ENCODE measurements around the gene NSDHL.

Gene NSDHL

GRCh38 chrX:152845618-152846240, 14.9 kb downstream of the NSDHL start:
- no peak for DNase-seq

- no peak for DNase-seq
These were observed 16.4 kb downstream of the NSDHL start for GRCh38 chrX:152847281-152847680.

GRCh38 chrX:152850465-152850864, 19.6 kb downstream of the NSDHL start:
- DNase-seq = no peak

- DNase-seq = no peak
These were observed 23.1 kb downstream of the NSDHL start for GRCh38 chrX:152853986-152854385.

- DNase-seq = no peak
These were observed 30.3 kb downstream of the NSDHL start for GRCh38 chrX:152861116-152861515.

DNA sequence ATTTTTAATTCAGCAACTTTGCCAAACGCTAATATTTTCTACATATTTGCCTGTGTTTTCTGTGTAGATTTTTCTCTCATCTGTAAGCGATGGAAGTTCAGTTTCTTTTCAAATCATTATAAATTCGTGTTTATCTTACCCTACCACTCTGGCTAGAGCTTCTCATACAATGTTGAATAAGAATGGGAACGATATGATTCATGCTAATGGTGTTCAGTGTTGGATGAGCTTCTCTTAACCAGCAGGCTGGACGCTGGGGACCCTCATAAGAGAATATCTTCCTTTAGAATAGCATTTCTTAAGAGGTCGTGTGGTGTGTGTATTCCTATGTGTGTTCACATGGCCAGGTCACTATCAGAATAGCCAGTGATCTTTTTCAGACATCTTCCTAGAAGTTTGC, 31.0 kb downstream of the NSDHL start:
- DNase-seq = no peak

DNA sequence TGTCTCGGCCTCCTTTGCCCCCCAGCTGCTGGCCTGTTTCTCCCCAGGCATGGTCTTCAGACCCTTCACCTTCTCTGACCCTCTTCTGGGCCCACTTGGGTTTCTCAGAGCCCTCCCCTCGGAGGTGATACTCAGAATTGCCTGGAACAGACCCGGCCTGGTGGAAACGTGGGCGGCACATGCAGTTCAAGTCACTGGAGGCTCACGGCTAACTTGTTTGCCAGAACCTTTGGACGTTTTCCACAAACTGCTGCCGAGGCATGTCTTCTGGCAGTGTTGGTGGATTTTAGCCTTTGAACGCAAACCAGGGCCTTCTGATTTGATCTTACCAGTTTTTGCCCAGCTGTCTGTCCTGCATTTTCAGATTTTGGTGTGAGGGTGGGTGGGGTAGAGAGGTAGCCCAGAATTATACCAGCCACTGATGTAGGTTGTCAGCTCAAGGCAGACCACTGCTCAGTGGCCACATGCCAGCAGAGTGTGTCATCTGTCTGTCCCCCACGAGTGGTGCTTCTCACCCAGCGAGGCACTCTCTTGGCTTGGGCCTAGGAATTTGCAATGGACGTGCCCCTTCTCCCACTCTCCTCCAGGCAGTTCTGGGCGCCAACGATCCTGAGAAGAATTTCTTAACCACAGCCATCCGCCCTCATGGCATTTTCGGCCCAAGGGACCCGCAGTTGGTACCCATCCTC, 34.5 kb downstream of the NSDHL start:
- DNase-seq = no peak

DNA sequence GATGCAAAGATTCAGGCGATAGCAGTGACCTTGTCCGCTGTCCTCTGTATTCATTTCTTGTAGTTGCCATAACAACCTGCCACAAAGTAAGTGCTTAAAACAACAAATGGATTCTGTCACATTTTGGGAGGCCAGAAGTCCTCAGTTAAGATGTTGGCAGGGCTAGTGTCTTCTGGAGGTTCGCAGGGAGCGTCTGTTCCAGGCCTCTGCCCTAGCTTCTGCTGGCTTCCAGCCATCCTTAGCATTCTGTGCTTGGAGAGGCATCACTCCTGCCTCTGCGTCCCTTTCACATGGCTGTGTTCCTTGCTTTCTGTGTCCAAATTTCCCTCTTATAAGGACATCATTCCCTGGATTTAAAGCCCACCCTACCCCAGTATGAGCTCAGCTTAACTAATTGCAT, 35.5 kb downstream of the NSDHL start:
- DNase-seq = no peak

DNA sequence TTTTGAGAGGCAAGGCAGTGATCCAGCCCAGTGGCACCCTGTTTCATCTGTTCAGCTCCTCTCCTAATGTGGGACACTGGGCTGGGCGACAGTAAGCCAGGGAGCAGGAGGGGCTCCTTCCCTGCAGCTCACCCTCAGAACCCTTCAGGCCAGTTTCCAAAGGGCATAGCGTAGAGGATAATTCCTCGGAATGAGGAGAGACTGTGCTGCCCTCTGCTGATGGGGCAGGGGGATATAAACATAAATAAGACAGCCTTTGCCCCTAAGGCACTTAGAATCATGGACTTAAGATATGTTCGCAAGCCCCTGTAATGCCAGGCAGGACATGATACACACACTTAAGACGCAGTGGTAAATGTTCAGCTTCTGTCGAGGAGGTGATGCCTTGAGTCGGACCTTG, 39.1 kb downstream of the NSDHL start:
- DNase-seq = no peak

DNA sequence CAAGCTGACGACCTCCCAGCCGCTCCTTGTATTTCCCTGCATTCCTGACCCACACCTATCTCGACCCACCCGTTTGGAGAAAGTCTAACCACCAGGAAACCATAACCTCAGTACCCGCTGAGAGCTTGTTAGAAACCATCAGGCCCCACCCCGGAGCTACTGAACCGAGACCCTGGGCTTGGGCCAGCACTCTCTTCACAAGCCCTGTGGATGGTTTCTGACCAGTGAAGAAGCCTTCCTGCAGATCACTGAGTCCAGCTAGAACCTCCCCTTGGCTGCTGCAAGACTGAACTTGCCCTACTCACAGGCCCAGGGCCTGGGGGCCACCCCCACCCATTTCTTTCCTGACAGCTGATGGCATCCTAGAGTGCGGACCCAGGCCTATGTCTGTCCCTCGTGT, 40.4 kb downstream of the NSDHL start:
- no peak for DNase-seq

DNA sequence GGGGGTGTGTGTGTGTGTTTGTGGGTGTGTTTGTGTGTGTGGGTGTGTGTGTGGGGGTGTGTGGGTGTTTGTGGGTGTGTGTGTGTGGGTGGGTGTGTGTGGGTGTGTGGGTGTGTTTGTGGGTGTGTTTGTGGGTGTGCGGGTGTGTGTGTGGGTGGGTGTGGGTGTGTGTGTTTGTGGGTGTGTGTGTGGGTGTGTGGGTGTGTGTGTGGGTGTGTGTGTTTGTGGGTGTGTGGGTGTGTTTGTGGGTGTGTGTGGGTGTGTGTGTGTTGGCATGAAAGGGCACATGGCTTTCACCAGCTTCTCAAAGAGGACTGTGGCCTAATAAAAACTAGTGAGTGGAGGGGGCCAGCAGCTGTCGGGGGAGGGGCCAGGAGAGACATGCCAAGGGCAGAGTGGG, 41.7 kb downstream of the NSDHL start:
- no peak for DNase-seq

- DNase-seq = no peak
These were observed 42.5 kb downstream of the NSDHL start for GRCh38 chrX:152873361-152873760.

- DNase-seq = no peak
These were observed 46.3 kb downstream of the NSDHL start for GRCh38 chrX:152876931-152877840.

DNA sequence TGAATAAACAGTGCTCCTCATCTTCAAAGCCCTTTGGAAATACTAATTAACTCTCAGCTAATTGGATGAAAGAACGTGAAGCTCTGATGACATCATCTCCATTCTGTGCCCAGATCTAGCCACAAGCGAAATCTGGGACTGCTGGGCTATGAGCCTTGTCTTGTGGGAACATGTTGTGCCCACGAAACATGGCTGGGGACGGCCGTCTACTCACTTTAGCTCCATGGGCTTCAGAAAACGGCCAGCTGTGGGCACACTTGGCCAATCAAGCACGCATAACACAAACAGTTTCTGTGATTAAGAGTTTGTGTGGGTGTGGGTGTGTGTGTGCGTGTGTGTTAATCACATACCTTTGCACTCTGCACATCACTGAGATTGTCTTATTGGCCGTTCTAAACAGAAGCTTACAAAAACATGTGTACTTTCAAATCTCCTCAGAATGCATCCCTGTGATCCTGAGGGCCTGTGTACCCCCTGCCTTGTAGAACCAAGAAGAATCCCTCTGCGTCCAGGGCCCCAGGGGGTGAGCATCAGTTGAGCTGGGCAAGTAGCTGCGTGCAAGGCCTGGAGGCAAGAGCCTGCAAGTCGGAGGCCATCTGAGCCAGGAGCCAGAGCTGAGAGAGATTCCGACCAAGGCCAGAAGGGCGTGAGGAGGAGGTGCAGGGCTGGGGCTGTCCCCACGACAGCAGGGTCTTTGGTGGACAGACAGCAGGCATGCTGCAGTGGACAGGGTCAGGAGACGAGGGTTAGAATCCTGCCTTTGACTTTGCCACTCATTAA, 48.3 kb downstream of the NSDHL start:
- DNase-seq = no peak

- no peak for DNase-seq
These were observed 50.4 kb downstream of the NSDHL start for GRCh38 chrX:152881289-152881688.

GRCh38 chrX:152884171-152884570, 53.3 kb downstream of the NSDHL start:
- no peak for DNase-seq

DNA sequence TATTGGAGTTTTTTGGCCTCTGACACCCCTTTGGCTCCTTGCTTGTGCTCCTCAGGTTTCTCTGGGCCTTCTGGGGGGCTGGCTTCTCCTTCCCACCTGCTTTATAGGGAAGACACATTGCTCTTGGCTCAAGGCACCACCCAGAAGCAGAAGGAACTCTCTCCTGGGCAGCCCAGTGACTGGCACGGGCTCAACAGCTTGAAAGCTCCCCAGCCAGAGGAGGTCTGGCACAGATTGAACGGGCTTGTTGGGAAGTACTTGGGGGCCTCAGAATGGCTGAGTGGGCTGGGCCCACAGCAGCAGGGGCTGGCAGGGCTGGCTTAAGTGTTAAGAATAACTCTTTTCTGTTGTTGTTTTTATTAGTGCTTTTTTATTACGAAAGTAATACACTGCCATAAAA, 55.9 kb downstream of the NSDHL start:
- no peak for DNase-seq

DNA sequence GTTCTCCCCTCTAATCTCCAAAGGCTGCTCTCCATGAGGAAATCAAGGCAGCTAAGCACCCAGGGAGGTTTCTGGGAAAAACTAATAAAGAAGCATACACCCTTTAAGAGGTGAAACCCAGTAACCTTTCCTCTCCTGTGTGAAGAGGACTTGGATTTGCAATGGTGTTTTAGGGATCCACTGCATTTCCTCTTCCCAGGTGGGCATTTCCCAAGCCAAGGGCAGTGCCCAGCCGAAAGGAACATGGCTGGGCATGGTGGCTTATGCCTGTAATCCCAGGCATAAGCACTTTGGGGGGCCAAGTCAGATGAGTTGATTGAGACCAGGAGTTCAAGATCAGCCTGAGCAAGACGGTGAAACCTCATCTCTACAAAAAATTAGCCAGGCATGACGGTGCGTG, 61.6 kb downstream of the NSDHL start:
- no peak for DNase-seq

- DNase-seq = no peak
These were observed 62.4 kb downstream of the NSDHL start for GRCh38 chrX:152892999-152893891.

DNA sequence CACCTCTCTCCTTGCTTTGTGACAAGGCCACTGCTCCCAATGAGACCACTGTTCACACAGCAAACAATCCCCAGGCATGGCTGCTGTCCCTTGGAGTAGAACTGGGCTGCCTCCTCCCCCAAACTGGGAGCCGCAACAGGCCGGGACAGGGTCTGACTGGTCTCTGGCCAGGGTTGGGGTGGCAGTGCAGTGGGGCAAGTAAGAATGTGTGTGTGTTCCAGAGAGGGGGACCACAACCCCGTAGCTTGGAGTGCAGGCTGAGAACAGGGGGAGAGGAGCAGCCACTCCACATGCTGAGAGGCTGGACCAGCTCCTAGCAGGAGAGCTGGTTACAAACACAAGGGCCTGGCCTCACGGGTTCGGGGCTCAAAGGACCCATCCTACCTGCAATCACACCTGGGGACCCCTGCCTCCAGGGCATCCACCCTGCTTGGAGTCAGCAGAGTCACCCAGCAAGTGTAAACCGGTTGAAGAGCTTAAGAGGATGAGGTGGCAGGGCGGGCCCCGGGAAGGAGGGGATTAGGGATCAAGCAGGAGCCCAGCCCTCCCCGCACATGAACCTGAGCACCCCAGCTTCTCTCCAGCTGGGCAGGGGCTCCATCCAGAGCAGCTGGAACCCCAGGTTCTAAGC, 63.2 kb downstream of the NSDHL start:
- DNase-seq = no peak

DNA sequence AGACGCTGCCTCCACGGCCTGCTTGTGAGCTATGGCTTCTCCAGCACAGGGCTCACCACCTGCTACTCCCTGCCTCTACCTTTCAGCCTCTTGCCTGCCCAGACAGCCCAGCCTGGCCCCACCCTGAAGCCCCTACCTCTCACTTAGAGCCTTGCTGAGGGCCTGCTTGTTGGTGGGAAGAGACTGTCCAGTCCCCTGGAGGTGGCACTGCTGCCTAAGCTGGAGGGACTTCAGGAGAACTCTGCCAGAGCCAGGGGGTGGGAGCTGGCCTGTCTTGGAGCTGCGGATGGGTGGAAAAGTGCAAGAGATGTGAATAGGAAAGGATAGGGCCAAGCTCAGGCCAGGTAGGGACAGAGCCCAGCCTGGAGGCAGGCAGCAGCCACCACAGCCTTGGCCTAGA, 64.3 kb downstream of the NSDHL start:
- DNase-seq = no peak
